22Rv1 (cell line): ENCODE measurements around the gene PPAT.

ENCODE experiments used
- ZFX ChIP-seq: fragments of 450-650 bp; IDR thresholded peaks from 2 replicates; pipeline ENCODE4 v1.6.1; 2017; ENCODE audit warnings: antibody characterized with exemption, borderline replicate concordance
- TF ChIP-seq, protein P1 (sequence below): fragments of 450-650 bp; IDR thresholded peaks from 2 replicates; pipeline ENCODE4 v1.5.1; 2017; ENCODE audit warnings: mild to moderate bottlenecking

- TF ChIP-seq, protein P1, sequence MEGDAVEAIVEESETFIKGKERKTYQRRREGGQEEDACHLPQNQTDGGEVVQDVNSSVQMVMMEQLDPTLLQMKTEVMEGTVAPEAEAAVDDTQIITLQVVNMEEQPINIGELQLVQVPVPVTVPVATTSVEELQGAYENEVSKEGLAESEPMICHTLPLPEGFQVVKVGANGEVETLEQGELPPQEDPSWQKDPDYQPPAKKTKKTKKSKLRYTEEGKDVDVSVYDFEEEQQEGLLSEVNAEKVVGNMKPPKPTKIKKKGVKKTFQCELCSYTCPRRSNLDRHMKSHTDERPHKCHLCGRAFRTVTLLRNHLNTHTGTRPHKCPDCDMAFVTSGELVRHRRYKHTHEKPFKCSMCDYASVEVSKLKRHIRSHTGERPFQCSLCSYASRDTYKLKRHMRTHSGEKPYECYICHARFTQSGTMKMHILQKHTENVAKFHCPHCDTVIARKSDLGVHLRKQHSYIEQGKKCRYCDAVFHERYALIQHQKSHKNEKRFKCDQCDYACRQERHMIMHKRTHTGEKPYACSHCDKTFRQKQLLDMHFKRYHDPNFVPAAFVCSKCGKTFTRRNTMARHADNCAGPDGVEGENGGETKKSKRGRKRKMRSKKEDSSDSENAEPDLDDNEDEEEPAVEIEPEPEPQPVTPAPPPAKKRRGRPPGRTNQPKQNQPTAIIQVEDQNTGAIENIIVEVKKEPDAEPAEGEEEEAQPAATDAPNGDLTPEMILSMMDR: no peak
- no peak for TF ChIP-seq ZFX
Measured at GRCh38 chr4:56469489-56470210, 34.2 kb upstream of the PPAT start.
